ENCODE data around the gene GPR55. TPM values are rescaled to one million over a fixed set of nuclear protein-coding genes. Genes with fewer than 3 reads are reported as not detected.
"Not testable (repeated sequence)": the region's sequence is repeated elsewhere in the genome, so short reads cannot be mapped to it uniquely, and the experiment has no call there.

The GPR55 gene
- total RNA-seq, result not detected in 2 replicates

- DNase-seq (ENCODE audit: low read depth), result no peak
- peak; percentile 28 for TF ChIP-seq CTCF (IDR thresholded peaks at IDR 0.05; ENCODE audit: insufficient read depth, low read depth, low read length)
- H3K4me3 ChIP-seq (ENCODE audit: low read depth, low read length), result no peak within 1 kb of the TSS
These were observed at the start of gene GPR55 for GRCh38 chr2:230924470-230925341. Gene GPR55, minus strand, starts transcription at chr2:230925242. Its CDS starts 14,280 bp downstream, at chr2:230910962.

- no peak overlapping the region for H3K4me3 ChIP-seq (ENCODE audit: low read depth, low read length)
- TF ChIP-seq CTCF (IDR thresholded peaks at IDR 0.05; ENCODE audit: insufficient read depth, low read depth, low read length), result no peak
- DNase-seq (ENCODE audit: low read depth), result peak; percentile 61
These were observed 49.3 kb upstream of the GPR55 start for GRCh38 chr2:230974096-230974913.

- TF ChIP-seq CTCF (IDR thresholded peaks at IDR 0.05; ENCODE audit: insufficient read depth, low read depth, low read length), result no peak
- no peak overlapping the region for H3K4me3 ChIP-seq (ENCODE audit: low read depth, low read length)
- DNase-seq (ENCODE audit: low read depth), result no peak
These were observed 47.0 kb upstream of the GPR55 start for GRCh38 chr2:230972046-230972445.

GRCh38 chr2:230969659-230970015 lies 44.6 kb upstream of the GPR55 start:
- peak overlapping the region; percentile 45 for H3K4me3 ChIP-seq (ENCODE audit: low read depth, low read length)
- no peak for TF ChIP-seq CTCF (IDR thresholded peaks at IDR 0.05; ENCODE audit: insufficient read depth, low read depth, low read length)
- no peak for DNase-seq (ENCODE audit: low read depth)

GRCh38 chr2:230968921-230969658 lies 44.0 kb upstream of the GPR55 start:
- TF ChIP-seq CTCF (IDR thresholded peaks at IDR 0.05; ENCODE audit: insufficient read depth, low read depth, low read length), result no peak
- H3K4me3 ChIP-seq (ENCODE audit: low read depth, low read length), result peak overlapping the region; percentile 45
- DNase-seq (ENCODE audit: low read depth), result peak; percentile 33

GRCh38 chr2:230968314-230968713 lies 43.3 kb upstream of the GPR55 start:
- not testable (repeated sequence) for H3K4me3 ChIP-seq (ENCODE audit: low read depth, low read length); DNase-seq (ENCODE audit: low read depth)
